A673 (cell line): ENCODE measurements around the gene ACOXL. TPM values are rescaled to one million over a fixed set of nuclear protein-coding genes. Genes with fewer than 3 reads are reported as not detected.

ENCODE experiments used
- BruUV-seq: library from RNA; stranded (reverse); fragments of 400-500 nt; replicated peaks from 2 replicates; lab custom pipeline; 2021; lab: Mats Ljungman, UMichigan
- CTCF ChIA-PET: fragments of 300-600 bp; sonication (Branson Sonifier 250); formaldehyde crosslinking; loops from one replicate; lab custom pipeline; 2022; ENCODE audit warnings: antibody characterized with exemption; lab: Charles Lee
- POLR2A ChIA-PET: fragments of 300-600 bp; sonication (Branson Sonifier 250); formaldehyde crosslinking; loops from one replicate; lab custom pipeline; 2022; ENCODE audit warnings: antibody characterized with exemption; ENCODE audit not compliant: low non-redundant PET; lab: Charles Lee
- DNase-seq: peaks from one replicate; pipeline ENCODE4 v3.0.0-alpha.2; 2015; ENCODE audit warnings: low spot score
- H3K27ac ChIP-seq: fragments of 200-600 bp; sonication (generic); 2 replicates; pipeline ENCODE4 v1.5.1; 2016; ENCODE audit warnings: mixed run types, low read depth, mild to moderate bottlenecking, mixed read lengths, antibody characterized with exemption, low read length; ENCODE audit not compliant: poor library complexity, severe bottlenecking
- H3K27me3 ChIP-seq: fragments of 200-600 bp; sonication (generic); replicated peaks from 2 replicates; pipeline ENCODE4 v1.6.1; 2017; ENCODE audit warnings: mixed run types, low read depth, mild to moderate bottlenecking, mixed read lengths, antibody characterized with exemption, low read length; ENCODE audit not compliant: insufficient read depth, poor library complexity
- H3K36me3 ChIP-seq: fragments of 200-600 bp; sonication (generic); 2 replicates; pipeline ENCODE4 v1.6.1; 2016; ENCODE audit warnings: mixed run types, mild to moderate bottlenecking, mixed read lengths, antibody characterized with exemption, low read length; ENCODE audit not compliant: insufficient read depth, poor library complexity, severe bottlenecking
- H3K4me1 ChIP-seq: fragments of 200-600 bp; sonication (generic); 2 replicates; pipeline ENCODE4 v1.6.1; 2017; ENCODE audit warnings: mixed run types, mild to moderate bottlenecking, mixed read lengths, antibody characterized with exemption, low read length; ENCODE audit not compliant: insufficient read depth, poor library complexity, severe bottlenecking
- H3K4me3 ChIP-seq: fragments of 200-600 bp; sonication (generic); 2 replicates; pipeline ENCODE4 v1.5.1; 2016; ENCODE audit warnings: low read depth, mixed run types, mild to moderate bottlenecking, mixed read lengths, low read length; ENCODE audit not compliant: poor library complexity, severe bottlenecking
- H3K9me3 ChIP-seq: fragments of 200-600 bp; sonication (generic); 2 replicates; pipeline ENCODE4 v1.6.1; 2016; ENCODE audit warnings: mixed run types, low read depth, mild to moderate bottlenecking, mixed read lengths, antibody characterized with exemption, low read length; ENCODE audit not compliant: poor library complexity, severe bottlenecking
- EZH2 ChIP-seq: fragments of 200-600 bp; sonication (generic); IDR thresholded peaks from 2 replicates; pipeline ENCODE4 v1.6.1; 2017; ENCODE audit warnings: borderline replicate concordance, low read depth, mild to moderate bottlenecking, mixed read lengths, antibody characterized with exemption, low read length; ENCODE audit not compliant: poor library complexity, severe bottlenecking
- intact Hi-C: fragments of 100-400 bp; cut with micrococcal nuclease; formaldehyde crosslinking; loops from one replicate; pipeline ENCODE4 v1.10.0; 2022; ENCODE audit not compliant: unreplicated experiment
- total RNA-seq: library from RNA; stranded (reverse); gene quantifications from 2 replicates; pipeline ENCODE4 v1.2.3, GENCODE V29; 2021
- TF ChIP-seq, protein P1 (sequence below): fragments of 300-800, 200-600 bp; sonication (generic); conservative IDR thresholded peaks from 2 replicates; pipeline ENCODE4 v1.5.1; 2017; ENCODE audit warnings: low read depth, mild to moderate bottlenecking, antibody characterized with exemption, low read length, moderate library complexity, mixed read lengths

Gene ACOXL
- total RNA-seq, 1 experiment from 2014 or later, result not detected

DNA sequence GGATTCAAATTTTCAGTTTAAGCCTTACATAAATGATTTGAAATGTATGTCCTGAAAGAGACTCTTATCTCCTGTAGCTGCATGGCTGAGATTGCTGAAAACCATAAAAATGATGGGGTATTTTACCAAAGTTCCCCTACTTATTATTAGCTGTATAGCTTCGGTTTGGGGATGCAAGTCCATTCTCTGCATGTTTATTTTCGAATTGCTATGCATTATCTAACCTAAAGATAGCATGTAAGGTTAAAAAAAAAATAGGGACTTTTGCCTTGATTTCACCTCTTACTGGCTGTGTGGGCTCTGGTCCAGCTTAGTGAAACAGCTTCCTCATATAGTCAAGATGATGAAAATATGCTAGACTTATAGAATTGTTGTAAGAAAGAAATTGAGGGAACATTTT lies 14.0 kb upstream of the ACOXL start:
- Histone ChIP-seq H3K4me3 (no peak overlapping the region), H3K9me3 (no peaks in the 10 kb centered on the region), H3K36me3 (no peaks in the 10 kb centered on the region), H3K27ac (no peak overlapping the region), H3K27me3 (peaks cover 27% of the 10 kb centered on the region), H3K4me1 (no peaks in the 10 kb centered on the region)
- no TSS peak for BruUV-seq
- CTCF ChIA-PET, result no interaction called here
- POLR2A ChIA-PET, result no interaction called here
- no peak for TF ChIP-seq EZH2
- TF ChIP-seq, protein P1, sequence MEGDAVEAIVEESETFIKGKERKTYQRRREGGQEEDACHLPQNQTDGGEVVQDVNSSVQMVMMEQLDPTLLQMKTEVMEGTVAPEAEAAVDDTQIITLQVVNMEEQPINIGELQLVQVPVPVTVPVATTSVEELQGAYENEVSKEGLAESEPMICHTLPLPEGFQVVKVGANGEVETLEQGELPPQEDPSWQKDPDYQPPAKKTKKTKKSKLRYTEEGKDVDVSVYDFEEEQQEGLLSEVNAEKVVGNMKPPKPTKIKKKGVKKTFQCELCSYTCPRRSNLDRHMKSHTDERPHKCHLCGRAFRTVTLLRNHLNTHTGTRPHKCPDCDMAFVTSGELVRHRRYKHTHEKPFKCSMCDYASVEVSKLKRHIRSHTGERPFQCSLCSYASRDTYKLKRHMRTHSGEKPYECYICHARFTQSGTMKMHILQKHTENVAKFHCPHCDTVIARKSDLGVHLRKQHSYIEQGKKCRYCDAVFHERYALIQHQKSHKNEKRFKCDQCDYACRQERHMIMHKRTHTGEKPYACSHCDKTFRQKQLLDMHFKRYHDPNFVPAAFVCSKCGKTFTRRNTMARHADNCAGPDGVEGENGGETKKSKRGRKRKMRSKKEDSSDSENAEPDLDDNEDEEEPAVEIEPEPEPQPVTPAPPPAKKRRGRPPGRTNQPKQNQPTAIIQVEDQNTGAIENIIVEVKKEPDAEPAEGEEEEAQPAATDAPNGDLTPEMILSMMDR, result no peak
- intact Hi-C loops, result no loop called here
- no peak for DNase-seq

DNA sequence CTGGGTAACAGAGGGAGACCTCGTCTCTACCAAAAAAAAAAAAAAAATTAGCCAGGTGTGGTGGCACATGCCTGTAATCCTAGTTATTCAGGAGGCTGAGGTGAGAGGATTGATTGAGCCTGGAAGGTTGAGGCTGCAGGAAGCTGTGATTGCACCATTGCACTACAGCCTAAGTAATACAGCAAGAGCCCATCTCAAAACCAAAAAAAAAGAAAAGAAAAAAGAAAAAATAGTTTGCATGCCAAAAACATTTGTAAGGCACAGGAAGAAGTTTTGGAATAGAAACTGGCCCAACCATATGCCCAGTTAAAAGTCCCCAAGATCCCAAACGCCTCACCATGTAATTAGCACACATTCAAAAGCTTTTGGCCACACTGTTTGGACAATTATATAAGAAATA lies 13.4 kb upstream of the ACOXL start:
- Histone ChIP-seq H3K9me3 (no peaks in the 10 kb centered on the region), H3K4me1 (no peaks in the 10 kb centered on the region), H3K27ac (no peak overlapping the region), H3K36me3 (no peaks in the 10 kb centered on the region), H3K27me3 (peaks cover 27% of the 10 kb centered on the region), H3K4me3 (no peak overlapping the region)
- DNase-seq, result no peak
- no TSS peak for BruUV-seq
- intact Hi-C loops, result no loop called here
- ChIA-PET POLR2A (no interaction called here), CTCF (interaction anchor here (0.6 kb wide), 1 partner anchor 8 kb away, joined by 3 read pairs; no protein-coding TSS in a partner anchor)
- TF ChIP-seq, protein P1, result no peak
- no peak for TF ChIP-seq EZH2

DNA sequence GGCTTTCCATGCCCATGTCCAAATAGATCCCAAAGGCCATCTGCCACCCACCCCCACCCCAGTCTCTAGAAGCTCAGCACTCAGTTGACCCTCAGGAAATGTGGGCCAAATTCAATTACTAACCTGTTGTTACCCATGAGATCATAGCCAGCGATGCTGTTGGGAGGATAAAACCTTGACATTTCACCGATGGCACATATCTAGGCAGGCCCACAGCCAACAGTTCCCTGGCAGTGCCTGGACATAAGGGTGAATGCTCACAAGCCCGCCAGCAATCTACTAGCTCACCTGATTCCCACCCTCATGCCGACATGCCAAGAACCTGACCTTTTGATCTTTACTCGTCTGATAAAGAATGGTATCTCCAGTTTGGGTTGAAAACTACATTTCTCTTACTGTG lies 11.8 kb upstream of the ACOXL start:
- ChIA-PET CTCF (interaction anchor here (0.6 kb wide), 1 partner anchor 1211 kb away, joined by 3 read pairs; no protein-coding TSS in a partner anchor), POLR2A (interaction anchor here (0.6 kb wide), 1 partner anchor 1295 kb away, joined by 4 read pairs; no protein-coding TSS in a partner anchor)
- Histone ChIP-seq H3K36me3 (no peaks in the 10 kb centered on the region), H3K27ac (no peak overlapping the region), H3K9me3 (no peaks in the 10 kb centered on the region), H3K4me1 (no peaks in the 10 kb centered on the region), H3K4me3 (no peak overlapping the region), H3K27me3 (peaks cover 25% of the 10 kb centered on the region)
- TF ChIP-seq, protein P1, result no peak
- no peak for TF ChIP-seq EZH2
- no TSS peak for BruUV-seq
- intact Hi-C loops, result no loop called here
- DNase-seq, result no peak
